GM12892 (cell line): Measurements from ENCODE around the gene RAET1L.

Source experiments
- POLR2A ChIP-seq: IDR thresholded peaks from 2 replicates; pipeline ENCODE4 v1.6.1; 2011; ENCODE audit warnings: low read depth, low read length, control low read depth
- POLR2AphosphoS5 ChIP-seq: IDR thresholded peaks from 2 replicates; pipeline ENCODE4 v1.6.1; 2011; ENCODE audit warnings: low read depth, low read length, control low read depth
- TAF1 ChIP-seq: IDR thresholded peaks from 2 replicates; pipeline ENCODE4 v1.6.1; 2011; ENCODE audit warnings: low read depth, mild to moderate bottlenecking, control low read depth, low read length, borderline replicate concordance

DNA sequence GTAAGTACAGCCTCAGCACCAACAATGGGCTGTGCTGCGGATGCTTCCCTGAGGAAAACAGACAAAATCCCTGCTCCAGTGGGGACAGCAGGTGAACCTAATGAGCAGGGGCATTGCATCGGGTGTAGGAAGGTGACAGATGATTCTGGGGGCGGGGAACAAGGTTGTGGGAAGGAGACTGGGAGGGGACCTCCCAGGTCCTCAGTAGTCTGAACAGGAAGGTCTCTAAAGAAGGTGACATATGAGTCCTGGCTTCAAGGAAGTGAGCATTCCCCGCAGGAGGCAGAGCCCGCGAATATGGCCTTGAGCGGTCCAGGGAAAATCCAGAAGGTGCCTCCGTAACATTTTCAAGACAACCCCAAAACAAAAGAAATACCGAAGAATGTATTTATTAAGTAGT is 42.2 kb downstream of the RAET1L start:
- TF ChIP-seq POLR2AphosphoS5 (no peak), POLR2A (no peak), TAF1 (no peak)
